H1 (cell line): ENCODE results near the gene ATP6V1B1. TPM values are rescaled to one million over a fixed set of nuclear protein-coding genes. Genes with fewer than 3 reads are reported as not detected.
A peak's percentile ranks its signal among the peaks of the same experiment; 100 is the strongest.

Experiments used
- BRCA1 ChIP-seq: IDR thresholded peaks from 2 replicates; pipeline ENCODE4 v1.6.1; 2012; ENCODE audit warnings: low read depth, low read length, improper control_type of control experiment
- CHD1 ChIP-seq: IDR thresholded peaks from 2 replicates; pipeline ENCODE4 v1.6.1; 2012; ENCODE audit warnings: low read depth, low read length, improper control_type of control experiment
- CHD2 ChIP-seq: IDR thresholded peaks from 2 replicates; pipeline ENCODE4 v1.6.1; 2012; ENCODE audit warnings: low read length, improper control_type of control experiment
- EGR1 ChIP-seq: IDR thresholded peaks from 2 replicates; pipeline ENCODE4 v1.6.1; 2011; ENCODE audit warnings: low read depth, low read length, borderline replicate concordance
- EZH2 ChIP-seq: fragments of 200-600 bp; sonication (generic); IDR thresholded peaks from 2 replicates; pipeline ENCODE4 v1.7.1; 2012; ENCODE audit warnings: low read depth, mild to moderate bottlenecking, moderate library complexity, low read length, inconsistent platforms; ENCODE audit not compliant: severe bottlenecking
- GABPA ChIP-seq: IDR thresholded peaks from 2 replicates; pipeline ENCODE4 v1.6.1; 2011; ENCODE audit warnings: mild to moderate bottlenecking, low read length, moderate library complexity, borderline replicate concordance; ENCODE audit not compliant: insufficient read depth
- HDAC6 ChIP-seq: IDR thresholded peaks from one replicate; pipeline ENCODE4 v1.7.1; 2012; ENCODE audit warnings: low read depth, mild to moderate bottlenecking, inconsistent platforms, low read length, moderate library complexity
- KDM4A ChIP-seq: IDR thresholded peaks from one replicate; pipeline ENCODE4 v1.7.1; 2012; ENCODE audit warnings: low read depth, mild to moderate bottlenecking, moderate library complexity, low read length, inconsistent platforms; ENCODE audit not compliant: severe bottlenecking
- NANOG ChIP-seq: IDR thresholded peaks from 2 replicates; pipeline ENCODE4 v1.6.1; 2011; ENCODE audit warnings: low read length, low read depth, mild to moderate bottlenecking, inconsistent platforms; ENCODE audit not compliant: insufficient read depth, poor library complexity, severe bottlenecking
- PHF8 ChIP-seq: fragments of 200-600 bp; sonication (generic); conservative IDR thresholded peaks from 2 replicates; pipeline ENCODE4 v1.7.1; 2012; ENCODE audit warnings: low read depth, mild to moderate bottlenecking, inconsistent platforms, low read length, moderate library complexity
- POLR2A ChIP-seq, 2 experiments: IDR thresholded peaks; 1 replicate in 1 of 2; 2 replicates in 1 of 2; pipeline ENCODE4 v1.6.1; 2011; ENCODE audit warnings: low read depth in 2 of 2, low read length in 2 of 2, mild to moderate bottlenecking in 2 of 2; ENCODE audit errors: control extremely low read depth in 1 of 2
- RBBP5 ChIP-seq: IDR thresholded peaks from 2 replicates; pipeline ENCODE4 v1.7.1; 2012; ENCODE audit warnings: low read depth, mild to moderate bottlenecking, inconsistent platforms, low read length, moderate library complexity, borderline replicate concordance
- SIRT6 ChIP-seq: IDR thresholded peaks from one replicate; pipeline ENCODE4 v1.7.1; 2012; ENCODE audit warnings: low read length, inconsistent platforms
- TAF7 ChIP-seq: optimal IDR thresholded peaks from 2 replicates; pipeline ENCODE3; 2011; ENCODE audit warnings: low read depth, mild to moderate bottlenecking, inconsistent platforms, low read length, moderate library complexity, borderline replicate concordance
- TCF12 ChIP-seq: IDR thresholded peaks from 2 replicates; pipeline ENCODE4 v1.6.1; 2011; ENCODE audit warnings: low read depth, mild to moderate bottlenecking, low read length
- TEAD4 ChIP-seq: IDR thresholded peaks from 2 replicates; pipeline ENCODE4 v1.6.1; 2012; ENCODE audit warnings: low read depth, low read length, inconsistent platforms, mixed read lengths
- polyA plus RNA-seq, 7 experiments: library from polyadenylated mRNA; depleted of rRNA in 3 of 7; stranded (reverse) in 5 of 7; unstranded in 2 of 7; fragments of >200 nt in 5 of 7; fragments of 200-250 nt in 2 of 7; gene quantifications; 1 replicate in 5 of 7; 2 replicates in 1 of 7; 4 replicates in 1 of 7; pipeline versions ENCODE4 v1.2.1 to v1.2.3, GENCODE V29; 2011 to 2013; ENCODE audit warnings: missing spikeins in 2 of 7, mixed read lengths in 2 of 7
- total RNA-seq: library from RNA; stranded (reverse); fragmentation: NEBNext Ultra II Directional; extraction: Animal tissue kit (Norgen Biotek cat#: 25700); gene quantifications from 2 replicates; pipeline ENCODE4 v1.2.1, GENCODE V29; 2021
- TF ChIP-seq, protein P1 (sequence below), 3 experiments: IDR thresholded peaks; 1 replicate in 2 of 3; 2 replicates in 1 of 3; pipeline versions ENCODE4 v1.5.1 to v1.6.1; 2011; ENCODE audit warnings: low read length in 3 of 3, mild to moderate bottlenecking in 3 of 3, inconsistent platforms in 2 of 3, low read depth in 1 of 3, moderate library complexity in 1 of 3; ENCODE audit not compliant: insufficient read depth in 1 of 3; ENCODE audit errors: control extremely low read depth in 1 of 3
- TF ChIP-seq, protein P2 (sequence below): IDR thresholded peaks from 2 replicates; pipeline ENCODE4 v1.6.1; 2012; ENCODE audit warnings: low read length, inconsistent platforms
- TF ChIP-seq, protein P3 (sequence below): IDR thresholded peaks from 2 replicates; pipeline ENCODE4 v1.6.1; 2012; ENCODE audit warnings: inconsistent platforms

Gene ATP6V1B1
- total and polyA plus RNA-seq, 2 of the 8 experiments (the other 6 are each of a cell fraction or from before 2014, with no cell fraction given) = not detected

DNA sequence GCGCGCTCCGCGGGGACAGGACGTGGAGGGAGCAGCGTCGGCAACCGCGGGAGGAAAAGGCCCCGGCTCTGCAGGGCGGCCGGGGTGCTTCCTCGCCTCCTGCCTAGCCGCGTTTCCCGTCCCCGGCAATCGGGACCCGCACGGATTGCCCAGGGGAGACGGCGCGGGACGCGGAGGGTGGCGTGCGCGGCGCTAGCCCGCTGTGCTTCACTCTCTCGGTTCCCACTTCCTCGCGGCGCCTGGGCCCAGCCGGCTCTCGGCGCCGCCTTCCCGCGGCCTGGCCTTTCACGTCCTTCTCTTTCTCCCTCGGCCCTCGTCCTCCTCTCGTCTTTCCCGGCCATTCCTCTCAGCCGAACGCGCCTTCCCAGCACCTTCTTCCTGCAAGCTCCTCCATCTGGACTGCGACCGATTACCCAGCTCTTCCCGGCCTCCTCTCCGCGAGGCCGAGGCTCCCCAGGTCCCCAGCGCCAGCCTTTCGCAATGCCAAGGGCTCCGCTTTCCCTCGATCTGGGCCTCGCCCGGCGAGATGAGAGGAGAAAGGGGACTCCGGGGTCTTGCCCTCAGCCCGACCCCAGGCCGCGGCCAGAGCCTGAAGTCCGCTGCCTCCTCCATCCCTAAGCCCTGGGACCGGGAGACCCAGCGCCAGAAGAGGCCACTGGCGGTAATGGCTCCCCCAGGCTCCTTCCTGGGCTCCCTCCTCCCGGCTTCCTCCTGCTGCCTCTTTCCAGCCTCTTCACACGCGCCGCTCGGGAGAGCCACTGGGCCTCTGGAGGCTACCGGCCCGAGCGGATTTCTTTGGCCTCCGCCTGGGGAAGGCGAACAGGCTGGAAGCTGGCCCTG is 34.3 kb upstream of the ATP6V1B1 start (continued):
- TF ChIP-seq, protein P1, sequence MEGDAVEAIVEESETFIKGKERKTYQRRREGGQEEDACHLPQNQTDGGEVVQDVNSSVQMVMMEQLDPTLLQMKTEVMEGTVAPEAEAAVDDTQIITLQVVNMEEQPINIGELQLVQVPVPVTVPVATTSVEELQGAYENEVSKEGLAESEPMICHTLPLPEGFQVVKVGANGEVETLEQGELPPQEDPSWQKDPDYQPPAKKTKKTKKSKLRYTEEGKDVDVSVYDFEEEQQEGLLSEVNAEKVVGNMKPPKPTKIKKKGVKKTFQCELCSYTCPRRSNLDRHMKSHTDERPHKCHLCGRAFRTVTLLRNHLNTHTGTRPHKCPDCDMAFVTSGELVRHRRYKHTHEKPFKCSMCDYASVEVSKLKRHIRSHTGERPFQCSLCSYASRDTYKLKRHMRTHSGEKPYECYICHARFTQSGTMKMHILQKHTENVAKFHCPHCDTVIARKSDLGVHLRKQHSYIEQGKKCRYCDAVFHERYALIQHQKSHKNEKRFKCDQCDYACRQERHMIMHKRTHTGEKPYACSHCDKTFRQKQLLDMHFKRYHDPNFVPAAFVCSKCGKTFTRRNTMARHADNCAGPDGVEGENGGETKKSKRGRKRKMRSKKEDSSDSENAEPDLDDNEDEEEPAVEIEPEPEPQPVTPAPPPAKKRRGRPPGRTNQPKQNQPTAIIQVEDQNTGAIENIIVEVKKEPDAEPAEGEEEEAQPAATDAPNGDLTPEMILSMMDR (IDR thresholded peaks at IDR 0.05; ENCODE audit: control extremely low read depth in 1 of 3, insufficient read depth in 1 of 3, low read depth in 1 of 3, low read length in 3 of 3) = no peak
- TF ChIP-seq NANOG (no peak), BRCA1 (no peak), SIRT6 (no peak), HDAC6 (no peak), CHD1 (no peak), KDM4A (peak; percentile 69), CHD2 (no peak), TCF12 (no peak), POLR2A (IDR thresholded peaks at IDR 0.05; ENCODE audit: control extremely low read depth in 1 of 2, low read depth in 2 of 2, low read length in 2 of 2) (no peak), TAF7 (no peak), TEAD4 (no peak), RBBP5 (no peak; the same call in 1 of the 2 replicates), EGR1 (peak; percentile 86; the same call in 1 of the 2 replicates), GABPA (0 out of 2 replicates have a peak, but pooled peaks have one; percentile 17), EZH2 (peak; percentile 96), PHF8 (no peak)
- TF ChIP-seq, protein P2, sequence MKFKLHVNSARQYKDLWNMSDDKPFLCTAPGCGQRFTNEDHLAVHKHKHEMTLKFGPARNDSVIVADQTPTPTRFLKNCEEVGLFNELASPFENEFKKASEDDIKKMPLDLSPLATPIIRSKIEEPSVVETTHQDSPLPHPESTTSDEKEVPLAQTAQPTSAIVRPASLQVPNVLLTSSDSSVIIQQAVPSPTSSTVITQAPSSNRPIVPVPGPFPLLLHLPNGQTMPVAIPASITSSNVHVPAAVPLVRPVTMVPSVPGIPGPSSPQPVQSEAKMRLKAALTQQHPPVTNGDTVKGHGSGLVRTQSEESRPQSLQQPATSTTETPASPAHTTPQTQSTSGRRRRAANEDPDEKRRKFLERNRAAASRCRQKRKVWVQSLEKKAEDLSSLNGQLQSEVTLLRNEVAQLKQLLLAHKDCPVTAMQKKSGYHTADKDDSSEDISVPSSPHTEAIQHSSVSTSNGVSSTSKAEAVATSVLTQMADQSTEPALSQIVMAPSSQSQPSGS = no peak
- TF ChIP-seq, protein P3, sequence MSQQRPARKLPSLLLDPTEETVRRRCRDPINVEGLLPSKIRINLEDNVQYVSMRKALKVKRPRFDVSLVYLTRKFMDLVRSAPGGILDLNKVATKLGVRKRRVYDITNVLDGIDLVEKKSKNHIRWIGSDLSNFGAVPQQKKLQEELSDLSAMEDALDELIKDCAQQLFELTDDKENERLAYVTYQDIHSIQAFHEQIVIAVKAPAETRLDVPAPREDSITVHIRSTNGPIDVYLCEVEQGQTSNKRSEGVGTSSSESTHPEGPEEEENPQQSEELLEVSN = no peak
